Ammon's horn (tissue), 1 donor: ENCODE results near the gene HYAL3.
A peak's percentile ranks its signal among the peaks of the same experiment; 100 is the strongest.
"Not testable (repeated sequence)": the region's sequence is repeated elsewhere in the genome, so short reads cannot be mapped to it uniquely, and the experiment has no call there.

Experiments used
- DNase-seq: peaks from one replicate; pipeline ENCODE4 v3.0.0-alpha.2; 2016; ENCODE audit warnings: low spot score

HYAL3 gene

GRCh38 chr3:50270422-50271224 is 28.6 kb downstream of the HYAL3 start:
- DNase-seq = no peak

- no peak for DNase-seq
Measured at GRCh38 chr3:50269977-50270413, 29.2 kb downstream of the HYAL3 start.

GRCh38 chr3:50269460-50269859 is 29.7 kb downstream of the HYAL3 start:
- DNase-seq = no peak

GRCh38 chr3:50268703-50269451 is 30.3 kb downstream of the HYAL3 start, which contains the start of gene SEMA3B:
TSS of gene SEMA3B (plus strand) at chr3:50269147. CDS start at chr3:50269241, 94 bp downstream.
- DNase-seq = peak; percentile 71

GRCh38 chr3:50268276-50268675 is 30.9 kb downstream of the HYAL3 start:
- no peak for DNase-seq

- peak; percentile 84 for DNase-seq
Measured at GRCh38 chr3:50267280-50267913, 31.8 kb downstream of the HYAL3 start.

- DNase-seq = no peak
Measured at GRCh38 chr3:50266836-50267235, 32.4 kb downstream of the HYAL3 start.

- no peak for DNase-seq
Measured at GRCh38 chr3:50266017-50266416, 33.2 kb downstream of the HYAL3 start.

- no peak for DNase-seq
Measured at GRCh38 chr3:50265571-50265970, 33.6 kb downstream of the HYAL3 start.

GRCh38 chr3:50264964-50265485 is 34.2 kb downstream of the HYAL3 start:
- no peak for DNase-seq

- peak; percentile 91 for DNase-seq
Measured at GRCh38 chr3:50264383-50264963, 34.7 kb downstream of the HYAL3 start.

GRCh38 chr3:50263478-50264382 is 35.5 kb downstream of the HYAL3 start:
- DNase-seq = no peak

GRCh38 chr3:50262778-50263177 is 36.4 kb downstream of the HYAL3 start:
- DNase-seq = no peak

GRCh38 chr3:50262200-50262599 is 37.0 kb downstream of the HYAL3 start:
- not testable (repeated sequence) for DNase-seq

- DNase-seq = no peak
Measured at GRCh38 chr3:50261505-50261904, 37.7 kb downstream of the HYAL3 start.

GRCh38 chr3:50260942-50261441 is 38.2 kb downstream of the HYAL3 start:
- DNase-seq = no peak

GRCh38 chr3:50260027-50260941 is 38.9 kb downstream of the HYAL3 start:
- peak; percentile 94 for DNase-seq

- no peak for DNase-seq
Measured at GRCh38 chr3:50259432-50260026, 39.7 kb downstream of the HYAL3 start.

- no peak for DNase-seq
Measured at GRCh38 chr3:50258979-50259378, 40.2 kb downstream of the HYAL3 start.
